Transverse colon (tissue), 4 donors: ENCODE results near the gene TNFRSF8. TPM values are rescaled to one million over a fixed set of nuclear protein-coding genes. Genes with fewer than 3 reads are reported as not detected.
A peak's percentile ranks its signal among the peaks of the same experiment; 100 is the strongest.

Source experiments
- DNase-seq: peaks from one replicate; pipeline ENCODE4 v3.0.0-alpha.2; 2019
- H3K27ac ChIP-seq, 4 donors: fragments of 200-600 bp; sonication (generic); 2 replicates each; pipeline ENCODE4 v1.5.1; 2016 to 2018; ENCODE audit warnings: inconsistent platforms in 4 of 4
- H3K27me3 ChIP-seq: fragments of 200-600 bp; sonication (generic); 2 replicates; pipeline ENCODE4 v1.5.1; 2017; ENCODE audit warnings: inconsistent platforms
- H3K36me3 ChIP-seq, 4 donors: fragments of 200-600 bp; sonication (generic); 2 replicates each; pipeline ENCODE4 v1.5.1; 2017 to 2019; ENCODE audit warnings: inconsistent platforms in 4 of 4
- H3K4me1 ChIP-seq, 4 donors: fragments of 200-600 bp; sonication (generic); 2 replicates each; pipeline ENCODE4 v1.5.1; 2017 to 2020; ENCODE audit warnings: inconsistent platforms in 4 of 4
- H3K4me3 ChIP-seq, 4 donors: fragments of 200-600 bp; sonication (generic); 1 replicate in 1 of 4; 2 replicates in 3 of 4; pipeline versions ENCODE4 v1.5.1 to v1.6.1; 2017 to 2019; ENCODE audit warnings: inconsistent platforms in 4 of 4
- H3K9me3 ChIP-seq, 2 donors: fragments of 200-600 bp; sonication (generic); 2 replicates each; pipeline ENCODE4 v1.5.1; 2017 to 2019; ENCODE audit warnings: inconsistent platforms in 2 of 2
- EP300 ChIP-seq: sonication (generic); formaldehyde crosslinking; IDR thresholded peaks from one replicate; pipeline ENCODE4 v1.6.1; 2017; ENCODE audit warnings: antibody characterized with exemption, low read depth
- POLR2A ChIP-seq: fragments of 450-650 bp; IDR thresholded peaks from one replicate; pipeline ENCODE4 v1.6.1; 2016; ENCODE audit warnings: antibody characterized with exemption, mild to moderate bottlenecking, moderate library complexity
- POLR2AphosphoS5 ChIP-seq, 3 donors: sonication (generic); formaldehyde crosslinking; IDR thresholded peaks; one replicate each; pipeline ENCODE4 v1.6.1; 2016; ENCODE audit warnings: antibody characterized with exemption in 3 of 3
- WGBS, 2 donors: methylation state at CpG; one replicate each; pipeline ENCODE4 v1.1.5; 2018; ENCODE audit warnings: low coverage in 1 of 2; 5-methylcytosine and 5-hydroxymethylcytosine counted together
- in situ Hi-C, 4 donors: fragments of 200-750 bp; cut with MboI; loops; one replicate each; pipeline versions ENCODE4 v1.15.0 to v1.15.1; 2017; ENCODE audit warnings: low sequenced_read_pairs in 3 of 4, low pct_ligation_motif_present in 1 of 4, low pct_unique_long_range_greater_than_20kb in 1 of 4
- intact Hi-C: fragments of 100-400 bp; cut with DNase I; formaldehyde crosslinking; loops from one replicate; pipeline ENCODE4 v1.15.1; 2023; ENCODE audit warnings: low total_unique reads
- total RNA-seq, 4 donors: library from RNA; depleted of rRNA; stranded (reverse); fragments of >200 nt; gene quantifications; one replicate each; pipeline ENCODE4 v1.1.0, GENCODE V29; 2016
- TF ChIP-seq, protein P1 (sequence below), 5 experiments: fragments of 200-600 bp in 3 of 5; fragments of 450-650 bp in 2 of 5; sonication (generic) in 3 of 5; IDR thresholded peaks; 1 replicate in 2 of 5; 2 replicates in 3 of 5; pipeline ENCODE4 v1.5.1; 2016 to 2017; ENCODE audit warnings: antibody characterized with exemption in 5 of 5, inconsistent platforms in 3 of 5, mild to moderate bottlenecking in 2 of 5, moderate library complexity in 1 of 5

Gene TNFRSF8
- total RNA-seq, 4 donors from 2014 or later: 0.16 TPM; not detected in 3

DNA sequence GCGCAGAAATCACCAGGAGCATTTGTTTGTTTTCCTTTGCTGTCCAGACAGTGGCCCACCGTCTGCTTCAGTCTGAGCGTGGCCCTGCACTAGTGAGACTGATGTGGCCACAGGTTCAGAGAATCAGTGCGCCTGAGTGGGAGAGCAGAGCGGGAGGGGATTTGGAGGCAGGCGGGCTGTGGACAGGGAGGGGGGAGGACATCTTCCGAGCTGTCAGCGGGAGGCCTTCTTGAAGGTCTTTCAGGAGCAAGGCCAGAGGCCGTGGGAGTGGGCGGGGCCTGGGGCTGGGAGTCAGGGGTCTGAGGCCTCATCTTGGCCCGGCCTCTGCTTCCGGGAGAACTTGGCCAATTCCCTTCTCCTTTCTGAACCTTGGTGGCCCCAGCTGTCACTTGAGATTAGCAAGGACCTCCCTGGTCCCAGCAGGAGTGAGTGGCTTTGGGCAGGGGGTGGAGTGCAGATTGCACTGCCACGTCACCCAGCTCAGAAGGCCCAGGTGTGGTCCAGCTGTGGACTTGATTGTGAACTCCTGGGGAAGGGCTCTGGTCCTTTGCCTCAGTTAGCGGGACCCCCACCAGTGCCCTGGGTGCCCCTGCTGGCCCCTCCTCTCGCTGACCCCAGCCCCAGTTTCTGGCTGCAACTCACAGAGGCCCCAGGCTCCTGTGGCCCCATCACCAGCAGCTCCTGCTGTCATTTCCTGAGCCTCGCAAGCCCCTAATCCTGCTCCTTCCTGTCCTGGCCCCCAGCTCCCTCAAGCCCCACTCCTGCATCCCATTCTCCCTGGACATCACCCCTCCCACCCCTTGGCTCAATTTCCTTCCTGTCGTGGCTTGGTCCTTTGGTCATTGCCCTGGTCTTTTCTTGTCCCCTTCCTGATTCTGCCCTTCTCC is 112.1 kb downstream of the TNFRSF8 start:
- in situ Hi-C loops (no loop called here), intact Hi-C loops (no loop called here)
- H3K36me3 ChIP-seq: no peaks in the 10 kb centered on the region
- DNase-seq: no peak
- WGBS, 2 donors: 55 to 82% methylated on average over 2 to 17 of the region's 17 CpGs
- no peak overlapping the region for H3K4me3 ChIP-seq
- peak overlapping the region; percentile 55 to 81 (median 73) for H3K27ac ChIP-seq
- no peaks in the 10 kb centered on the region for H3K27me3 ChIP-seq
- TF ChIP-seq POLR2A (no peak), POLR2AphosphoS5 (IDR thresholded peaks at IDR 0.05) (no peak), EP300 (no peak)
- TF ChIP-seq, protein P1, sequence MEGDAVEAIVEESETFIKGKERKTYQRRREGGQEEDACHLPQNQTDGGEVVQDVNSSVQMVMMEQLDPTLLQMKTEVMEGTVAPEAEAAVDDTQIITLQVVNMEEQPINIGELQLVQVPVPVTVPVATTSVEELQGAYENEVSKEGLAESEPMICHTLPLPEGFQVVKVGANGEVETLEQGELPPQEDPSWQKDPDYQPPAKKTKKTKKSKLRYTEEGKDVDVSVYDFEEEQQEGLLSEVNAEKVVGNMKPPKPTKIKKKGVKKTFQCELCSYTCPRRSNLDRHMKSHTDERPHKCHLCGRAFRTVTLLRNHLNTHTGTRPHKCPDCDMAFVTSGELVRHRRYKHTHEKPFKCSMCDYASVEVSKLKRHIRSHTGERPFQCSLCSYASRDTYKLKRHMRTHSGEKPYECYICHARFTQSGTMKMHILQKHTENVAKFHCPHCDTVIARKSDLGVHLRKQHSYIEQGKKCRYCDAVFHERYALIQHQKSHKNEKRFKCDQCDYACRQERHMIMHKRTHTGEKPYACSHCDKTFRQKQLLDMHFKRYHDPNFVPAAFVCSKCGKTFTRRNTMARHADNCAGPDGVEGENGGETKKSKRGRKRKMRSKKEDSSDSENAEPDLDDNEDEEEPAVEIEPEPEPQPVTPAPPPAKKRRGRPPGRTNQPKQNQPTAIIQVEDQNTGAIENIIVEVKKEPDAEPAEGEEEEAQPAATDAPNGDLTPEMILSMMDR (IDR thresholded peaks at IDR 0.05): no peak
- no peaks in the 10 kb centered on the region for H3K9me3 ChIP-seq
- peaks cover 9 to 67% (median 34%) of the 10 kb centered on the region in 4 donors for H3K4me1 ChIP-seq

DNA sequence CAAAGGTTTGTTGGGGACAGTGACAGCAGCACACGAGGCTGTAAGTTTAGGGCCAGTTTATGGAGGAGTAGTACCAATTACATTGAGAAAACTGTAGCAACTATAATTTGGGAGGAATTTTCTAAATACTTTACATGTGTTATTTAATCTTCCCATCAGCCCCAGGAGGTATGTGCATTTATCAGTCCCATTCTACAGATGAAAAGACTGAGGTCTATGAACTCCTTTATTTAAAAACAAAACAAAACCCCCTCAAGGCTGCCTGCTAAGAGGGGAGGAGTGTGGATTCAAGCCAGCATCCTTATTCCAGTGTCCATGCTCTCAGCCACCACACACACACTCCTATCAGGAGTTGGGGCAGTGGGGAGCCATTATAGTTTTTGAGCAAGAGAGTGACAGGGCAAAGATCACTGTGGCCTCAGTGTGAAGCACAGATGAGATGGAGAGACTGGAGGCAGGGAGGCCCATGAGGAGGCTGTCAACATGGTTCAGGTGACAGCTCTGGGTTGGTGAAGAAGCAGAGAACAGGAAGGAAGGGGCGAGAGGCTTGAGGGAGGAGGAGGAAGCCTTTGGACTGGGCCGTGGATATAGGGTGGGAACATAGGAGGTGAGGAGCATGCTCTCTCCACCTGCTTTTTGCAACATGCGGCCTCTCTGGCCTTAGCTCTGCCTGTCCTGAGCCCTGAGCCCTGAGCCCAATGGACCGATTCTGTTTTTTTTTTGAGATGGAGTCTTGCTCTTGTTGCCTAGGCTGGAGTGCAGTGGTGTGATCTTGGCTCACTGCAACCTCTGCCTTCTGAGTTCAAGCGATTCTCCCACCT is 113.4 kb downstream of the TNFRSF8 start:
- WGBS, 2 donors: 57 to 78% methylated on average over 1 to 6 of the region's 6 CpGs
- TF ChIP-seq, protein P1 (IDR thresholded peaks at IDR 0.05): no peak
- no peak for TF ChIP-seq POLR2AphosphoS5 (IDR thresholded peaks at IDR 0.05)
- Histone ChIP-seq H3K36me3 (no peaks in the 10 kb centered on the region), H3K4me1 (peaks cover 9 to 76% (median 35%) of the 10 kb centered on the region in 4 donors), H3K27ac (peak overlapping the region; percentile 51 to 87 (median 82)), H3K27me3 (no peaks in the 10 kb centered on the region), H3K4me3 (no peak overlapping the region), H3K9me3 (no peaks in the 10 kb centered on the region)
- DNase-seq: no peak
- in situ Hi-C loops (no loop called here), intact Hi-C loops (no loop called here)

DNA sequence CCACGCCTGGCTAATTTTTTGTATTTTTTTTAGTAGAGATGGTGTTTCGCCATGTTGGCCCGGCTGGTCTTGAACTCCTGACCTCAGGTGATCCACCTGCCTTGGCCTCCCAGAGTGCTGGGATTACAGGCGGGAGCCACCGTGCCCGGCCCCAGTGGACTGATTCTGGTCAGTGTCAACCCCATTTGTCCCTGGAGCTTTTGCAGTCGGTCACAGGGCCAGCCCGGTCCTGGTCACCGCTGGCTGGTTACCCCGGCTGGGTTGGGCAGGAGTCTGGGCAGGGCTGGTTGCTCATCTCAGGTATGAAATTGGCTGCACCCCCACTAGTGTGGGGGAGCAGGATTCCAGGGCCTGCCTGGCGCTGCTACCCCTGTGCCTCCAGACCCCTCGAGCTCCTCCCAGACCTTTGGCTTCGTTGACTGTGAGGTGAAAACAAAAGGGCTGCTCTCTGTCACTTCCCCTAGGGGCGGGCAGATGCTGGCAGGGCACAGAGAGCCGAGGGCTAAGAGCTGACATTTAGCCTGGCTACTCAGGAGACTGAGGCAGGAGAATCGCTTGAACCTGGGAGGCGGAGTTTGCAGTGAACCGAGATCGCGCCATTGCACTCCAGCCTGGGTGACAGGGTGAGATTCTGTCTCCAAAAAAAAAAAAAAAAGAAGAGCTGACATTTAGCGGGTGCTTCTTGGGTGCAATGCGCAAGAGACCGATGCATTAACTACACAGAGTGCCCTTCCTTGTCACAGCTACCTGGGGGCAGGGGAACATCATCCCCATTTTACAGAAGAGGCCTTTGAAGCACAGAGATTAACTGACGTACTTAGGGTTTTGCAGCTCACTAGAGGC is 114.3 kb downstream of the TNFRSF8 start:
- intact Hi-C loops: no loop called here
- Histone ChIP-seq H3K27ac (peak overlapping the region; percentile 51 to 87 (median 82)), H3K9me3 (no peaks in the 10 kb centered on the region), H3K36me3 (no peaks in the 10 kb centered on the region), H3K27me3 (no peaks in the 10 kb centered on the region), H3K4me1 (peaks cover 9 to 71% (median 35%) of the 10 kb centered on the region in 4 donors), H3K4me3 (no peak overlapping the region)
- WGBS, 2 donors: 84 to 93% methylated on average over 7 to 22 of the region's 24 CpGs
- TF ChIP-seq POLR2AphosphoS5 (IDR thresholded peaks at IDR 0.05) (no peak), POLR2A (no peak), EP300 (no peak)
- TF ChIP-seq, protein P1 (IDR thresholded peaks at IDR 0.05): no peak
- DNase-seq: no peak
- in situ Hi-C loops: no loop called here
